HL-60 (cell line): Measurements from ENCODE around the gene EIF3A.

Source experiments
- DNase-seq, 2 experiments: peaks; one replicate each; pipeline ENCODE4 v3.0.0-alpha.2; 2010 to 2020; ENCODE audit warnings: low read depth in 1 of 2, low spot score in 1 of 2
- H3K27ac ChIP-seq: fragments of 250-450 bp; sonication (Bioruptor Pico); replicated peaks from 2 replicates; pipeline ENCODE4 v1.5.1; 2020; ENCODE audit warnings: mild to moderate bottlenecking, moderate library complexity
- H3K27me3 ChIP-seq: fragments of 250-450 bp; sonication (Bioruptor Pico); 2 replicates; pipeline ENCODE4 v1.5.1; 2021; ENCODE audit warnings: mild to moderate bottlenecking, moderate library complexity; ENCODE audit not compliant: insufficient read depth, poor library complexity, severe bottlenecking
- H3K4me3 ChIP-seq: replicated peaks from 2 replicates; pipeline ENCODE4 v1.5.1; 2011; ENCODE audit warnings: mild to moderate bottlenecking, control low read depth, low read length; ENCODE audit not compliant: insufficient read depth
- CTCF ChIP-seq: IDR thresholded peaks from one replicate; pipeline ENCODE4 v1.5.1; 2011; ENCODE audit warnings: low read length, control low read depth, inconsistent platforms; ENCODE audit not compliant: insufficient read depth
- GABPA ChIP-seq: IDR thresholded peaks from 2 replicates; pipeline ENCODE4 v1.6.1; 2012; ENCODE audit warnings: low read depth
- POLR2AphosphoS5 ChIP-seq: IDR thresholded peaks from 2 replicates; pipeline ENCODE4 v1.6.1; 2012; ENCODE audit warnings: low read depth
- SPI1 ChIP-seq: IDR thresholded peaks from 2 replicates; pipeline ENCODE4 v1.6.1; 2012; ENCODE audit warnings: low read depth, mild to moderate bottlenecking, borderline replicate concordance
- TF ChIP-seq, protein P1 (sequence below): IDR thresholded peaks from 2 replicates; pipeline ENCODE4 v1.6.1; 2012; ENCODE audit warnings: low read depth; ENCODE audit not compliant: insufficient replicate concordance

Gene EIF3A

DNA sequence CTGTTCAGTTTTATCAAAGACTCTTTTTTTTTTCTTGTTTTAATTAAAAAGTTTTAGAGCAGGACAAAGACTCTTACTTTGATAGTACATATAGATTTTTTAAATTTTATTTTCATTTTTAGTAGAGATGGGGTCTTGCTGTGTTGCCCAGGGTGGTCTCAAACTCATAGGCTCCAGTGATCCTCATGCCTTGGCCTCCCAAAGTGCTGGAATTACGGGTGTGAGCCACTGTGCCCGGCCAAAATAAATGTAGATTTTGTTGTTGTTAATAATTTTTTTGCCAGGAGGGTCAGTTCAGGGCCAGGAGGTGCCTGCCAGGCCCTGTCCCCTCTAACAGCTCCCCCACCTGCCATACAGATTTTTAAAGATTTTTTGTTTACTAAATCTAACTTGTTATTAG is 40.3 kb upstream of the EIF3A start:
- Histone ChIP-seq H3K4me3 (no peak overlapping the region), H3K27me3 (no peaks in the 10 kb centered on the region), H3K27ac (peak overlapping the region; percentile 43)
- TF ChIP-seq POLR2AphosphoS5 = no peak
- no peak for TF ChIP-seq CTCF
- TF ChIP-seq, protein P1, sequence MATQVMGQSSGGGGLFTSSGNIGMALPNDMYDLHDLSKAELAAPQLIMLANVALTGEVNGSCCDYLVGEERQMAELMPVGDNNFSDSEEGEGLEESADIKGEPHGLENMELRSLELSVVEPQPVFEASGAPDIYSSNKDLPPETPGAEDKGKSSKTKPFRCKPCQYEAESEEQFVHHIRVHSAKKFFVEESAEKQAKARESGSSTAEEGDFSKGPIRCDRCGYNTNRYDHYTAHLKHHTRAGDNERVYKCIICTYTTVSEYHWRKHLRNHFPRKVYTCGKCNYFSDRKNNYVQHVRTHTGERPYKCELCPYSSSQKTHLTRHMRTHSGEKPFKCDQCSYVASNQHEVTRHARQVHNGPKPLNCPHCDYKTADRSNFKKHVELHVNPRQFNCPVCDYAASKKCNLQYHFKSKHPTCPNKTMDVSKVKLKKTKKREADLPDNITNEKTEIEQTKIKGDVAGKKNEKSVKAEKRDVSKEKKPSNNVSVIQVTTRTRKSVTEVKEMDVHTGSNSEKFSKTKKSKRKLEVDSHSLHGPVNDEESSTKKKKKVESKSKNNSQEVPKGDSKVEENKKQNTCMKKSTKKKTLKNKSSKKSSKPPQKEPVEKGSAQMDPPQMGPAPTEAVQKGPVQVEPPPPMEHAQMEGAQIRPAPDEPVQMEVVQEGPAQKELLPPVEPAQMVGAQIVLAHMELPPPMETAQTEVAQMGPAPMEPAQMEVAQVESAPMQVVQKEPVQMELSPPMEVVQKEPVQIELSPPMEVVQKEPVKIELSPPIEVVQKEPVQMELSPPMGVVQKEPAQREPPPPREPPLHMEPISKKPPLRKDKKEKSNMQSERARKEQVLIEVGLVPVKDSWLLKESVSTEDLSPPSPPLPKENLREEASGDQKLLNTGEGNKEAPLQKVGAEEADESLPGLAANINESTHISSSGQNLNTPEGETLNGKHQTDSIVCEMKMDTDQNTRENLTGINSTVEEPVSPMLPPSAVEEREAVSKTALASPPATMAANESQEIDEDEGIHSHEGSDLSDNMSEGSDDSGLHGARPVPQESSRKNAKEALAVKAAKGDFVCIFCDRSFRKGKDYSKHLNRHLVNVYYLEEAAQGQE = no peak
- no peak for TF ChIP-seq SPI1
- DNase-seq = no peak

DNA sequence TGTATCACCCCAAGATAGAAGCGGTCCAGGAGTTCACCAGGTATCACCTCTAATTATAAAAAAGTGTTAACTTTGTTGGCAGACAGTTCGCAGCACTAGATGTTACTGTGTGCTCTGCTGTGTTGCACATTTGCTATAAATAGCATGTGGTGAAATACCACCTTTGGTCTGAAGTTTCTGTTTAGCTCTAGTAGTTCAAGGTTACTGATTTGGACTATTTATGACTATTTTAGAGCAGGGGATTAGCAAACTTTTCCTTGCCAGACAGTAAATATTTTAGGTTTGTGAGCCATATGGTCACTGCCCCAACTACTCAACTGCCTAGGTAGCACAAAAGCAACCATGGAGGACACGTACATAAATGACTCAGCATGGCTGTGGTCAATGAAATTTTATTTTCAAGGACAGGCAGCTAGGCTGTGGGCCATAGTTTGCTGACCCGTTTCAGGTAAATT is 39.8 kb upstream of the EIF3A start:
- Histone ChIP-seq H3K4me3 (no peak overlapping the region), H3K27ac (peak overlapping the region; percentile 43), H3K27me3 (no peaks in the 10 kb centered on the region)
- TF ChIP-seq, protein P1 = no peak
- TF ChIP-seq CTCF (no peak), POLR2AphosphoS5 (no peak), GABPA (no peak), SPI1 (no peak)
- DNase-seq = no peak

DNA sequence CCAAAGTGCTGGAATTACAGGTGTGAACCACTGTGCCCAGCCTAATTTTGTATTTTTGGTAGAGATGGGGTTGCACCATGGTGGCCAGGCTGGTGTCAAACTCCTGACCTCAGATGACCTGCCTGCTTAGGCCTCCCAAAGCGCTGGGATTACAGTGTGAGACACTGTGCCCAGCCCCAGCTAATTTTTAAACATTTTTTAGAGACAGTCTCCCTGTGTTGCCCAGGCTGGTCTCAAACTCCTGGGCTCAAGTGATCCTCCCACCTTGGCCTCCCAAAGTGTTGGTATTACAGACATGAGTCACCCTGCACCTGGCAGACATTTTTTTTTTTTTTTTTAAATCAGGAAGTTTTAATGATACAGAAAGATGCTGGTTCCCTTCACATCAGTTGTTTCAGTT is 38.8 kb upstream of the EIF3A start:
- no peak for TF ChIP-seq POLR2AphosphoS5
- Histone ChIP-seq H3K4me3 (no peak overlapping the region), H3K27me3 (no peaks in the 10 kb centered on the region), H3K27ac (no peak overlapping the region)
- no peak for DNase-seq

DNA sequence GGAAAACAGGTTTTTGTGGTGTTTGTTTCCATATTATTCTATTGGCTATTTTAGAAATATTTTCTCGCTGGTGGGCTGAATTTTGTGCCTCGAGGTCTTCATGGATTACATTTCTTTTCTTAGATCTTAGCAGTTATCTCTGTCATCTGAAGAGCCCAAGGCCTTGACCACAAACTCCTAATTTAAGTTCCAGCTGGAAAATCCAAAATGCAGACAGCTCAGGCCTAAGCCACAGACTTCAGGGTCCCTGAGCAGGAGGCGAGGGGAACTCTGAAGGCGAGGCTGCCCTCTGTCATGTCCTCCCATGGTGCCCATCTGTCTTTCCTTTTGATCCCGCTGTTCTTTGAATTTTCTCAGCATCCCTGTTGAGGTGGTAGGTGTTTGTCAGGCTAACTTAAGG is 37.6 kb upstream of the EIF3A start:
- H3K27me3 ChIP-seq = no peaks in the 10 kb centered on the region
- H3K27ac ChIP-seq = no peak overlapping the region
- TF ChIP-seq POLR2AphosphoS5 = no peak
- no peak for TF ChIP-seq GABPA
- TF ChIP-seq, protein P1 = no peak
- TF ChIP-seq CTCF = no peak
- TF ChIP-seq SPI1 = no peak
- DNase-seq = no peak
- no peak overlapping the region for H3K4me3 ChIP-seq
